IMR-90 (cell line): ENCODE data around the gene NOD1. TPM values are rescaled to one million over a fixed set of nuclear protein-coding genes. Genes with fewer than 3 reads are reported as not detected.

ENCODE experiments used
- ATAC-seq: fragments of 200-7000 bp; cut with Tn5 transposase; 2 replicates; pipeline ENCODE4 v1.9.1; 2020; ENCODE audit warnings: low read depth, mild to moderate bottlenecking, moderate library complexity
- BruUV-seq: library from RNA; stranded (reverse); fragments of 400-500 nt; replicated peaks from 2 replicates; lab custom pipeline; 2021; lab: Mats Ljungman, UMichigan
- CTCF ChIA-PET: fragments of 300-600 bp; formaldehyde crosslinking; extraction: SDS; loops from one replicate; lab custom pipeline; 2021; ENCODE audit warnings: antibody characterized with exemption; lab: Yijun Ruan, JAX
- POLR2A ChIA-PET: fragments of 300-600 bp; sonication (Branson Sonifier 250); formaldehyde crosslinking; loops from one replicate; lab custom pipeline; 2022; ENCODE audit warnings: antibody characterized with exemption; ENCODE audit not compliant: unreplicated experiment; lab: Charles Lee
- DNase-seq: peaks from one replicate; pipeline ENCODE4 v3.0.0; 2013
- H2AFZ ChIP-seq: replicated peaks from 2 replicates; pipeline ENCODE3; 2013; ENCODE audit warnings: low read length, mild to moderate bottlenecking; ENCODE audit not compliant: poor library complexity
- H2AK5ac ChIP-seq: 2 replicates; pipeline ENCODE4 v1.6.1; 2013; ENCODE audit warnings: low read depth, low read length, inconsistent platforms
- H2AK9ac ChIP-seq: replicated peaks from 2 replicates; pipeline ENCODE3; 2013; ENCODE audit warnings: mild to moderate bottlenecking, low read depth, low read length, moderate library complexity; ENCODE audit not compliant: poor library complexity
- H2BK120ac ChIP-seq: 2 replicates; pipeline ENCODE4 v1.6.1; 2013; ENCODE audit warnings: low read depth, low read length, inconsistent platforms
- H2BK15ac ChIP-seq: 3 replicates; pipeline ENCODE4 v1.6.1; 2013; ENCODE audit warnings: low read depth, low read length, inconsistent platforms
- H2BK20ac ChIP-seq: 2 replicates; pipeline ENCODE4 v1.6.1; 2013; ENCODE audit warnings: low read depth, mild to moderate bottlenecking, inconsistent platforms, low read length, moderate library complexity
- H2BK5ac ChIP-seq: 2 replicates; pipeline ENCODE4 v1.6.1; 2013; ENCODE audit warnings: mild to moderate bottlenecking, low read depth, low read length, inconsistent platforms; ENCODE audit not compliant: poor library complexity, severe bottlenecking
- H3K14ac ChIP-seq: replicated peaks from 2 replicates; pipeline ENCODE4 v1.6.1; 2013; ENCODE audit warnings: low read depth, low read length, inconsistent platforms
- H3K18ac ChIP-seq: 2 replicates; pipeline ENCODE4 v1.6.1; 2013; ENCODE audit warnings: low read depth, low read length, control low read depth
- H3K23ac ChIP-seq: 2 replicates; pipeline ENCODE4 v1.6.1; 2013; ENCODE audit warnings: low read depth, low read length, inconsistent platforms
- H3K27ac ChIP-seq: 2 replicates; pipeline ENCODE4 v1.5.1; 2013; ENCODE audit warnings: mild to moderate bottlenecking, control low read depth, low read length; ENCODE audit not compliant: insufficient read depth
- H3K27me3 ChIP-seq: 2 replicates; pipeline ENCODE4 v1.6.1; 2013; ENCODE audit warnings: low read length; ENCODE audit not compliant: control insufficient read depth, insufficient read depth
- H3K36me3 ChIP-seq: 2 replicates; pipeline ENCODE4 v1.6.1; 2013; ENCODE audit warnings: low read length, mixed read lengths; ENCODE audit not compliant: control insufficient read depth, insufficient read depth
- H3K4ac ChIP-seq: 2 replicates; pipeline ENCODE4 v1.6.1; 2013; ENCODE audit warnings: low read depth, low read length, inconsistent platforms
- H3K4me1 ChIP-seq: 2 replicates; pipeline ENCODE4 v1.6.1; 2013; ENCODE audit warnings: low read length, mixed read lengths; ENCODE audit not compliant: control insufficient read depth, insufficient read depth
- H3K4me2 ChIP-seq: 2 replicates; pipeline ENCODE4 v1.6.1; 2013; ENCODE audit warnings: low read depth, mild to moderate bottlenecking, control low read depth, low read length, moderate library complexity
- H3K4me3 ChIP-seq: 2 replicates; pipeline ENCODE4 v1.5.1; 2013; ENCODE audit warnings: low read depth, mild to moderate bottlenecking, control low read depth, low read length, moderate library complexity; ENCODE audit not compliant: insufficient read depth
- H3K56ac ChIP-seq: 2 replicates; pipeline ENCODE4 v1.6.1; 2013; ENCODE audit warnings: low read length, inconsistent platforms; ENCODE audit not compliant: insufficient read depth; ENCODE audit errors: extremely low read depth
- H3K79me1 ChIP-seq, 2 experiments: 2 replicates each; pipeline ENCODE4 v1.6.1; 2013; ENCODE audit warnings: low read length in 2 of 2, inconsistent platforms in 1 of 2, low read depth in 1 of 2
- H3K9ac ChIP-seq: 2 replicates; pipeline ENCODE4 v1.6.1; 2013; ENCODE audit warnings: low read depth, low read length, control low read depth
- H3K9me1 ChIP-seq: 2 replicates; pipeline ENCODE4 v1.6.1; 2013; ENCODE audit warnings: low read length, inconsistent platforms; ENCODE audit not compliant: insufficient read depth
- H3K9me3 ChIP-seq: 2 replicates; pipeline ENCODE4 v1.6.1; 2013; ENCODE audit warnings: low read length; ENCODE audit not compliant: control insufficient read depth, insufficient read depth
- H4K20me1 ChIP-seq: 2 replicates; pipeline ENCODE4 v1.6.1; 2013; ENCODE audit warnings: low read length, inconsistent platforms; ENCODE audit not compliant: insufficient read depth
- H4K5ac ChIP-seq: 2 replicates; pipeline ENCODE4 v1.6.1; 2013; ENCODE audit warnings: mild to moderate bottlenecking, low read depth, low read length, control low read depth
- H4K8ac ChIP-seq, 2 experiments: 2 replicates each; pipeline ENCODE4 v1.6.1; 2013; ENCODE audit warnings: low read depth in 2 of 2, low read length in 2 of 2, control low read depth in 1 of 2, inconsistent platforms in 1 of 2
- H4K91ac ChIP-seq: 2 replicates; pipeline ENCODE4 v1.6.1; 2013; ENCODE audit warnings: low read depth, low read length, inconsistent platforms; ENCODE audit not compliant: insufficient read depth
- CEBPB ChIP-seq: IDR thresholded peaks from 2 replicates; pipeline ENCODE4 v1.6.1; 2012; ENCODE audit warnings: low read depth, low read length, improper control_type of control experiment
- CHD1 ChIP-seq: IDR thresholded peaks from 2 replicates; pipeline ENCODE4 v1.6.1; 2012; ENCODE audit warnings: low read depth, low read length, improper control_type of control experiment
- NFE2L2 ChIP-seq: fragments of 150-350 bp; IDR thresholded peaks from 2 replicates; pipeline ENCODE4 v1.6.1; 2016; ENCODE audit warnings: low read depth, mild to moderate bottlenecking, low read length
- RAD21 ChIP-seq: IDR thresholded peaks from 2 replicates; pipeline ENCODE4 v1.6.1; 2012; ENCODE audit warnings: low read length, improper control_type of control experiment
- WGBS, 2 experiments: methylation state at CpG; one replicate each; pipeline versions ENCODE4 v1.1.5 to v1.1.7; 2013; ENCODE audit warnings: missing lambda C conversion rate in 2 of 2; ENCODE audit not compliant: insufficient read length in 1 of 2; ENCODE audit errors: extremely low coverage in 2 of 2; 5-methylcytosine and 5-hydroxymethylcytosine counted together
- dilution Hi-C: fragments of 300-500 bp; cut with HindIII; formaldehyde crosslinking; loops from one replicate; pipeline ENCODE4 v1.14.3; 2018; ENCODE audit warnings: low sequenced_read_pairs; ENCODE audit not compliant: unreplicated experiment
- in situ Hi-C: fragments of 300-500 bp; cut with MboI; formaldehyde crosslinking; loops from 3 replicates; pipeline ENCODE4 v1.14.3; 2019; ENCODE audit warnings: low sequenced_read_pairs, inconsistent platforms, mixed read lengths
- intact Hi-C: fragments of 100-400 bp; cut with micrococcal nuclease; formaldehyde crosslinking; loops from 2 replicates; pipeline ENCODE4 v1.10.0; 2022
- polyA plus RNA-seq, 3 experiments: library from polyadenylated mRNA; depleted of rRNA; stranded (reverse); fragments of >200 nt; gene quantifications; 2 replicates each; pipeline ENCODE4 v1.2.3, GENCODE V29; 2012; ENCODE audit warnings: low replicate concordance in 1 of 3
- total RNA-seq: library from RNA; depleted of rRNA; stranded (reverse); fragments of >200 nt; gene quantifications from 2 replicates; pipeline ENCODE4 v1.2.3, GENCODE V29; 2012
- TF ChIP-seq, protein P1 (sequence below): conservative IDR thresholded peaks from 2 replicates; pipeline ENCODE4 v1.5.1; 2012; ENCODE audit warnings: mild to moderate bottlenecking, low read depth, low read length, improper control_type of control experiment
- TF ChIP-seq, protein P2 (sequence below): fragments of 150-350 bp; IDR thresholded peaks from 2 replicates; pipeline ENCODE4 v1.6.1; 2016; ENCODE audit warnings: low read depth, mild to moderate bottlenecking, low read length, moderate library complexity, borderline replicate concordance

The NOD1 gene
- total and polyA plus RNA-seq, 2 of the 4 experiments (the other 2 are of a cell fraction), result 1.8 to 3.0 TPM

DNA sequence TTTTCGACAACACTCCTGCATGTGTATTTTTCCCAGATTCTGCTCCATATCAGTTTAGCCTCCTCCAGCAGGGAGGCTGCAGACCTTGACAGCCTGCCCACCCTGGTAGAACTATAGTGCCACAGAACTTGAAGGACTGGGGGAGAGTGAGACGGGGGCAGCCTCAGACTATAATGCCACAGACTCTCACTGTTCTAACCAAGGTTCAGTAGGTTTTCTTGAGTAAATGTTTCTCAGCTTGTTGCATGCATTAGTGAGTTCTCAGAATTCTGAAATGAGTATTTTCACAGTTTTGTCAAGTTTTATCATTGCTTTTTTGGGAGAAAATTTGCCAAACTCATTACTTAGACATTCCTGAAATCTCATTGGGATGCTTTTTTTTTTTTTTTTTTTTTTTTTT, 98.3 kb downstream of the NOD1 start:
- H3K14ac ChIP-seq, result no peak overlapping the region
- ChIA-PET POLR2A (no interaction called here), CTCF (no interaction called here)
- H3K36me3 ChIP-seq, result no peaks in the 10 kb centered on the region
- H2AFZ ChIP-seq, result no peak overlapping the region
- no peak overlapping the region for H3K23ac ChIP-seq
- H2BK20ac ChIP-seq, result no peak overlapping the region
- in situ Hi-C loops, result no loop called here
- no peak overlapping the region for H3K18ac ChIP-seq
- no TSS peak for BruUV-seq
- H3K4ac ChIP-seq, result no peak overlapping the region
- H3K27me3 ChIP-seq, result no peaks in the 10 kb centered on the region
- H3K9ac ChIP-seq, result no peak overlapping the region
- H3K27ac ChIP-seq, result no peak overlapping the region
- H2AK5ac ChIP-seq, result no peak overlapping the region
- H4K20me1 ChIP-seq, result no peaks in the 10 kb centered on the region
- H2AK9ac ChIP-seq, result no peak overlapping the region
- no peaks in the 10 kb centered on the region for H3K4me1 ChIP-seq
- no peak overlapping the region for H4K5ac ChIP-seq
- intact Hi-C loops, result no loop called here
- H2BK5ac ChIP-seq, result no peak overlapping the region
- ATAC-seq (no peak), DNase-seq (no peak)
- H3K56ac ChIP-seq, result no peak overlapping the region
- H3K4me3 ChIP-seq, result no peak overlapping the region
- no peaks in the 10 kb centered on the region for H3K9me3 ChIP-seq
- H3K9me1 ChIP-seq, result no peaks in the 10 kb centered on the region
- no peak overlapping the region for H4K8ac ChIP-seq
- H3K79me1 ChIP-seq, result no peaks in the 10 kb centered on the region
- H3K4me2 ChIP-seq, result no peak overlapping the region
- dilution Hi-C loops, result no loop called here
- H4K91ac ChIP-seq, result no peak overlapping the region
- H2BK120ac ChIP-seq, result no peak overlapping the region
- no peak overlapping the region for H2BK15ac ChIP-seq
- TF ChIP-seq CEBPB (no peak), NFE2L2 (no peak), RAD21 (no peak), CHD1 (no peak)
- TF ChIP-seq, protein P1, sequence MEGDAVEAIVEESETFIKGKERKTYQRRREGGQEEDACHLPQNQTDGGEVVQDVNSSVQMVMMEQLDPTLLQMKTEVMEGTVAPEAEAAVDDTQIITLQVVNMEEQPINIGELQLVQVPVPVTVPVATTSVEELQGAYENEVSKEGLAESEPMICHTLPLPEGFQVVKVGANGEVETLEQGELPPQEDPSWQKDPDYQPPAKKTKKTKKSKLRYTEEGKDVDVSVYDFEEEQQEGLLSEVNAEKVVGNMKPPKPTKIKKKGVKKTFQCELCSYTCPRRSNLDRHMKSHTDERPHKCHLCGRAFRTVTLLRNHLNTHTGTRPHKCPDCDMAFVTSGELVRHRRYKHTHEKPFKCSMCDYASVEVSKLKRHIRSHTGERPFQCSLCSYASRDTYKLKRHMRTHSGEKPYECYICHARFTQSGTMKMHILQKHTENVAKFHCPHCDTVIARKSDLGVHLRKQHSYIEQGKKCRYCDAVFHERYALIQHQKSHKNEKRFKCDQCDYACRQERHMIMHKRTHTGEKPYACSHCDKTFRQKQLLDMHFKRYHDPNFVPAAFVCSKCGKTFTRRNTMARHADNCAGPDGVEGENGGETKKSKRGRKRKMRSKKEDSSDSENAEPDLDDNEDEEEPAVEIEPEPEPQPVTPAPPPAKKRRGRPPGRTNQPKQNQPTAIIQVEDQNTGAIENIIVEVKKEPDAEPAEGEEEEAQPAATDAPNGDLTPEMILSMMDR, result no peak
- TF ChIP-seq, protein P2, sequence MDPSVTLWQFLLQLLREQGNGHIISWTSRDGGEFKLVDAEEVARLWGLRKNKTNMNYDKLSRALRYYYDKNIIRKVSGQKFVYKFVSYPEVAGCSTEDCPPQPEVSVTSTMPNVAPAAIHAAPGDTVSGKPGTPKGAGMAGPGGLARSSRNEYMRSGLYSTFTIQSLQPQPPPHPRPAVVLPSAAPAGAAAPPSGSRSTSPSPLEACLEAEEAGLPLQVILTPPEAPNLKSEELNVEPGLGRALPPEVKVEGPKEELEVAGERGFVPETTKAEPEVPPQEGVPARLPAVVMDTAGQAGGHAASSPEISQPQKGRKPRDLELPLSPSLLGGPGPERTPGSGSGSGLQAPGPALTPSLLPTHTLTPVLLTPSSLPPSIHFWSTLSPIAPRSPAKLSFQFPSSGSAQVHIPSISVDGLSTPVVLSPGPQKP, result no peak
- no CpG with 5 or more reads among the region's 2 CpGs for WGBS, 2 experiments
